ENCODE results near the gene TMPRSS11A. TPM values are rescaled to one million over a fixed set of nuclear protein-coding genes. Genes with fewer than 3 reads are reported as not detected.

The TMPRSS11A gene
- total and polyA plus RNA-seq, 2 of the 8 experiments (the other 6 are each of a cell fraction or from before 2014, with no cell fraction given), result not detected

DNA sequence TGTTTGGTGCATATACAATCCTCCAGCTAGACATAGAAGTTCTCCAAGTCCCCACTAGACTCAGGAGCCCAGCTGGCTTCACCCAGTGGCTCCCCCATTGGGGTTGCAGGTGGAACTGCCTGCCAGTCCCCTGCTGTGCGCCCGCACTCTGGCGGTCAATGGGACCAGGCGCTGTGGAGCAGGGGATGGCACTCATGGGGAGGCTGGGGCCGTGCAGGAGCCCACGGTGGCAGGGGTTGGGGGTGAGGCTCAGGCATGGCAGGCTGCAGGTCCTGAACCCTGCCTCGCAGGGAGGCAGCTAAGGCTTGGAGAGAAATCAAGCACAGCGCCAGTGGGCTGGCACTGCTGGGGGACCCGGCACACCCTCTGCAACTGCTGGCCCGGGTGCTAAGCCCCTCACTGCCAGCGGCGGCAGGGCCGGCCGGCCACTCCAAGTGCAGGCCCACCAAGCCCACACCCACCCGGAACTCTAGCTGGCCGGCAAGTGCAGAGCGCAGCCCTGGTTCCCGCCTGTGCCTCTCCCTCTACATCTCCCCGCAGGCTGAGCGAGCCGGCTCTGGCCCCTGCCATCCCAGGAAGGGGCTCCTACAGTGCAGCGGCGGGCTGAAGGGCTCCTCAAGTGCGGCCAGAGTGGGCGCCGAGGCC lies 66.8 kb downstream of the TMPRSS11A start:
- peaks cover 0 to 7% of the 10 kb centered on the region in 2 experiments; a peak in 1 of 4 replicates for H3K9me3 ChIP-seq (ENCODE audit: insufficient read depth in 2 of 2, low read depth in 1 of 2, low read length in 1 of 2)
- no peak for DNase-seq (ENCODE audit: low read depth in 1 of 2, low spot score in 2 of 2)
- WGBS, 2 experiments (ENCODE audit: extremely low coverage in 1 of 2, insufficient coverage in 1 of 2, insufficient read length in 1 of 2, insufficient replicate concordance in 2 of 2, low coverage in 1 of 2, low lambda C conversion rate in 2 of 2, missing lambda C conversion rate in 1 of 2), result 94% methylated on average over 16 of the region's 26 CpGs; no CpG with 5 or more reads in 1 of the 2 experiments
- H3K79me1 ChIP-seq (ENCODE audit: low read depth, low read length), result no peaks in the 10 kb centered on the region
- no peak overlapping the region for H2BK120ac ChIP-seq (replicated peaks; ENCODE audit: low read depth, low read length)
- no peaks in the 10 kb centered on the region for H3K23me2 ChIP-seq (ENCODE audit: low read depth, low read length)
- no peaks in the 10 kb centered on the region; a peak in 1 of 7 replicates for H3K4me1 ChIP-seq (replicated peaks in 1 of 4; ENCODE audit: control insufficient read depth in 3 of 4, insufficient read depth in 4 of 4, low read length in 3 of 4)
- FAIRE-seq, result no peak
- no peak overlapping the region for H3K14ac ChIP-seq (ENCODE audit: insufficient read length)
- no peak overlapping the region for H2AFZ ChIP-seq (ENCODE audit: low read length)
- peaks cover 0 to 1% (median 0%) of the 10 kb centered on the region in 4 experiments; a peak in 1 of 7 replicates for H3K27me3 ChIP-seq (replicated peaks in 1 of 4; ENCODE audit: control insufficient read depth in 3 of 4, extremely low read depth in 1 of 4, insufficient read depth in 3 of 4, low read length in 3 of 4)
- H2BK15ac ChIP-seq (ENCODE audit: low read length), result no peak overlapping the region
- H3K36me3 ChIP-seq (ENCODE audit: control insufficient read depth in 2 of 4, insufficient read depth in 4 of 4, low read length in 3 of 4), result no peaks in the 10 kb centered on the region
- H2AK5ac ChIP-seq (ENCODE audit: low read depth, low read length), result no peak overlapping the region
- no peak for TF ChIP-seq RNF2 (IDR thresholded peaks at IDR 0.05; ENCODE audit: borderline replicate concordance, low read depth, low read length, missing control alignments, poor library complexity, severe bottlenecking)
- TF ChIP-seq ZNF274 (IDR thresholded peaks at IDR 0.05; ENCODE audit: borderline replicate concordance, extremely low read depth, low read length), result no peak
- TF ChIP-seq, protein P1, sequence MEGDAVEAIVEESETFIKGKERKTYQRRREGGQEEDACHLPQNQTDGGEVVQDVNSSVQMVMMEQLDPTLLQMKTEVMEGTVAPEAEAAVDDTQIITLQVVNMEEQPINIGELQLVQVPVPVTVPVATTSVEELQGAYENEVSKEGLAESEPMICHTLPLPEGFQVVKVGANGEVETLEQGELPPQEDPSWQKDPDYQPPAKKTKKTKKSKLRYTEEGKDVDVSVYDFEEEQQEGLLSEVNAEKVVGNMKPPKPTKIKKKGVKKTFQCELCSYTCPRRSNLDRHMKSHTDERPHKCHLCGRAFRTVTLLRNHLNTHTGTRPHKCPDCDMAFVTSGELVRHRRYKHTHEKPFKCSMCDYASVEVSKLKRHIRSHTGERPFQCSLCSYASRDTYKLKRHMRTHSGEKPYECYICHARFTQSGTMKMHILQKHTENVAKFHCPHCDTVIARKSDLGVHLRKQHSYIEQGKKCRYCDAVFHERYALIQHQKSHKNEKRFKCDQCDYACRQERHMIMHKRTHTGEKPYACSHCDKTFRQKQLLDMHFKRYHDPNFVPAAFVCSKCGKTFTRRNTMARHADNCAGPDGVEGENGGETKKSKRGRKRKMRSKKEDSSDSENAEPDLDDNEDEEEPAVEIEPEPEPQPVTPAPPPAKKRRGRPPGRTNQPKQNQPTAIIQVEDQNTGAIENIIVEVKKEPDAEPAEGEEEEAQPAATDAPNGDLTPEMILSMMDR (IDR thresholded peaks at IDR 0.05; ENCODE audit: control extremely low read depth in 1 of 3, insufficient read depth in 1 of 3, low read depth in 1 of 3, low read length in 3 of 3), result 0 out of 4 replicates have a peak, but pooled peaks of 1 of the 3 experiments have one; percentile 6
- TF ChIP-seq SP2 (IDR thresholded peaks at IDR 0.05; ENCODE audit: low read length), result no peak
- H3K9ac ChIP-seq (replicated peaks in 1 of 4; ENCODE audit: extremely low read depth in 1 of 4, low read depth in 3 of 4, low read length in 3 of 4), result no peak overlapping the region
- no peak overlapping the region for H3K4me2 ChIP-seq (ENCODE audit: insufficient read depth in 1 of 2, low read depth in 2 of 2, low read length in 2 of 2)
- H4K20me1 ChIP-seq (replicated peaks in 1 of 2; ENCODE audit: control insufficient read depth in 1 of 2, insufficient read depth in 2 of 2, low read length in 2 of 2), result no peaks in the 10 kb centered on the region
- no peak overlapping the region for H2BK20ac ChIP-seq (ENCODE audit: low read length)
- H3K18ac ChIP-seq (ENCODE audit: extremely low read depth, low read length), result no peak overlapping the region
- H3K4me3 ChIP-seq (ENCODE audit: extremely low read depth in 1 of 4, insufficient read depth in 2 of 4, low read depth in 3 of 4, low read length in 4 of 4), result no peak overlapping the region
- H4K5ac ChIP-seq (ENCODE audit: insufficient read length, low read depth, low read length), result no peak overlapping the region
- ChIA-PET POLR2A (ENCODE audit: partially characterized antibody) (no interaction called here), CTCF (ENCODE audit: partially characterized antibody) (interaction anchor here (1.3 to 6.1 kb wide), 3 partner anchors 14 to 280 kb away, joined by 3 to 56 read pairs (median 7); no protein-coding TSS in a partner anchor)
- H3K79me2 ChIP-seq (ENCODE audit: control insufficient read depth in 1 of 2, insufficient read depth in 2 of 2, low read length in 2 of 2), result no peaks in the 10 kb centered on the region
- no peak overlapping the region for H2BK12ac ChIP-seq (ENCODE audit: low read depth, low read length)
- H4K91ac ChIP-seq (replicated peaks; ENCODE audit: insufficient read length, low read length), result no peak overlapping the region
- H2BK5ac ChIP-seq (ENCODE audit: low read depth, low read length), result no peak overlapping the region
- no peak overlapping the region for H3K4ac ChIP-seq (replicated peaks; ENCODE audit: insufficient read length, low read depth, low read length)
- H3K23ac ChIP-seq (ENCODE audit: insufficient read length), result no peak overlapping the region
- no peak overlapping the region for H3K27ac ChIP-seq (ENCODE audit: low read depth, low read length)
- H3K56ac ChIP-seq (replicated peaks; ENCODE audit: insufficient read length, low read depth, low read length), result no peak overlapping the region
- no peak overlapping the region for H4K8ac ChIP-seq (ENCODE audit: extremely low read depth, insufficient read depth, low read length)

All from H1 (cell line).